Measurements from ENCODE around the gene ITGB3BP.
"Not testable (repeated sequence)": the region's sequence is repeated elsewhere in the genome, so short reads cannot be mapped to it uniquely, and the experiment has no call there.

ITGB3BP gene

GRCh38 chr1:63522891-63523728, at the start of gene ITGB3BP, which contains the start of gene EFCAB7:
Gene ITGB3BP (minus strand): TSS chr1:63523225. CDS start chr1:63523133, 92 bp downstream.
Gene EFCAB7 (plus strand): TSS chr1:63523525. CDS start chr1:63525573, 2,048 bp downstream.
- peak; percentile 91 for DNase-seq (ENCODE audit: low spot score)

GRCh38 chr1:63572686-63573085, 49.7 kb upstream of the ITGB3BP start:
- DNase-seq (ENCODE audit: low spot score): not testable (repeated sequence)

GRCh38 chr1:63569640-63570316, 46.8 kb upstream of the ITGB3BP start:
- no peak for DNase-seq (ENCODE audit: low spot score)

GRCh38 chr1:63569068-63569467, 46.0 kb upstream of the ITGB3BP start:
- no peak for DNase-seq (ENCODE audit: low spot score)

GRCh38 chr1:63563745-63564144, 40.7 kb upstream of the ITGB3BP start:
- DNase-seq (ENCODE audit: low spot score): no peak

- no peak for DNase-seq (ENCODE audit: low spot score)
Measured at GRCh38 chr1:63559357-63559756, 36.3 kb upstream of the ITGB3BP start.

- no peak for DNase-seq (ENCODE audit: low spot score)
Measured at GRCh38 chr1:63557365-63557987, 34.5 kb upstream of the ITGB3BP start.

GRCh38 chr1:63555480-63555879, 32.5 kb upstream of the ITGB3BP start:
- no peak for DNase-seq (ENCODE audit: low spot score)

GRCh38 chr1:63548877-63549276, 25.9 kb upstream of the ITGB3BP start:
- DNase-seq (ENCODE audit: low spot score): no peak

GRCh38 chr1:63548303-63548702, 25.3 kb upstream of the ITGB3BP start:
- DNase-seq (ENCODE audit: low spot score): no peak

- no peak for DNase-seq (ENCODE audit: low spot score)
Measured at GRCh38 chr1:63547621-63548294, 24.7 kb upstream of the ITGB3BP start.

- no peak for DNase-seq (ENCODE audit: low spot score)
Measured at GRCh38 chr1:63545780-63546179, 22.8 kb upstream of the ITGB3BP start.

- DNase-seq (ENCODE audit: low spot score): no peak
Measured at GRCh38 chr1:63537940-63538339, 14.9 kb upstream of the ITGB3BP start.

GRCh38 chr1:63537006-63537405, 14.0 kb upstream of the ITGB3BP start:
- DNase-seq (ENCODE audit: low spot score): no peak

GRCh38 chr1:63534406-63534805, 11.4 kb upstream of the ITGB3BP start:
- DNase-seq (ENCODE audit: low spot score): no peak

- no peak for DNase-seq (ENCODE audit: low spot score)
Measured at GRCh38 chr1:63533931-63534330, 10.9 kb upstream of the ITGB3BP start.

GRCh38 chr1:63532727-63533126, 9.7 kb upstream of the ITGB3BP start:
- DNase-seq (ENCODE audit: low spot score): no peak

- no peak for DNase-seq (ENCODE audit: low spot score)
Measured at GRCh38 chr1:63524201-63524600, 1.2 kb upstream of the ITGB3BP start.

- DNase-seq (ENCODE audit: low spot score): no peak
Measured at GRCh38 chr1:63523738-63524137, 713 bp upstream of the ITGB3BP start.

- no peak for DNase-seq (ENCODE audit: low spot score)
Measured at GRCh38 chr1:63516629-63517028, 6.4 kb downstream of the ITGB3BP start.

- DNase-seq (ENCODE audit: low spot score): no peak
Measured at GRCh38 chr1:63512584-63512983, 10.4 kb downstream of the ITGB3BP start.

- DNase-seq (ENCODE audit: low spot score): no peak
Measured at GRCh38 chr1:63509718-63510117, 13.3 kb downstream of the ITGB3BP start.
